K562 (cell line): ENCODE data around the gene PRUNE1. TPM values are rescaled to one million over a fixed set of nuclear protein-coding genes. Genes with fewer than 3 reads are reported as not detected.

Experiments
- CREB3L1 ChIP-seq: fragments of 450-650 bp; IDR thresholded peaks from 2 replicates; pipeline ENCODE4 v1.6.1; 2014; ENCODE audit warnings: low read depth, mild to moderate bottlenecking, moderate library complexity, borderline replicate concordance
- DEAF1 ChIP-seq: fragments of 450-650 bp; formaldehyde crosslinking; IDR thresholded peaks from 2 replicates; pipeline ENCODE4 v1.4.0; 2020; ENCODE audit warnings: mild to moderate bottlenecking, moderate library complexity
- E2F6 ChIP-seq, 2 experiments: IDR thresholded peaks; 2 replicates each; pipeline ENCODE4 v1.6.1; 2011; ENCODE audit warnings: borderline replicate concordance in 1 of 2, control low read depth in 1 of 2, low read depth in 1 of 2, low read length in 1 of 2, mild to moderate bottlenecking in 1 of 2, mixed read lengths in 1 of 2, moderate library complexity in 1 of 2; ENCODE audit not compliant: insufficient read depth in 1 of 2, insufficient read length in 1 of 2, poor library complexity in 1 of 2, severe bottlenecking in 1 of 2; ENCODE audit errors: extremely low read depth in 1 of 2
- HDAC1 ChIP-seq, 2 experiments: fragments of 450-650 bp; IDR thresholded peaks; 2 replicates each; pipeline ENCODE4 v1.6.1; 2016 to 2017; ENCODE audit warnings: inconsistent platforms in 1 of 2, mild to moderate bottlenecking in 1 of 2, moderate library complexity in 1 of 2
- MLLT1 ChIP-seq, 2 experiments: fragments of 450-650 bp; IDR thresholded peaks; 2 replicates each; pipeline ENCODE4 v1.6.1; 2016
- NFIC ChIP-seq: fragments of 450-650 bp; IDR thresholded peaks from 2 replicates; pipeline ENCODE4 v1.6.1; 2017; ENCODE audit warnings: mild to moderate bottlenecking, inconsistent platforms
- NR2C1 ChIP-seq, 2 experiments: fragments of 450-650 bp; IDR thresholded peaks; 2 replicates each; pipeline ENCODE4 v1.6.1; 2017; ENCODE audit warnings: mild to moderate bottlenecking in 2 of 2, antibody characterized with exemption in 1 of 2, inconsistent platforms in 1 of 2, missing compliant biosample characterization in 1 of 2, missing genetic modification characterization in 1 of 2
- PYGO2 ChIP-seq: fragments of 450-650 bp; IDR thresholded peaks from 2 replicates; pipeline ENCODE4 v1.6.1; 2016; ENCODE audit warnings: mild to moderate bottlenecking, missing genetic modification characterization, moderate library complexity, missing compliant biosample characterization
- RB1 ChIP-seq: fragments of 450-650 bp; IDR thresholded peaks from 2 replicates; pipeline ENCODE4 v1.6.1; 2017; ENCODE audit warnings: low read depth, mild to moderate bottlenecking
- SIN3B ChIP-seq: fragments of 450-650 bp; IDR thresholded peaks from 2 replicates; pipeline ENCODE4 v1.6.1; 2017; ENCODE audit warnings: low read depth, mild to moderate bottlenecking, moderate library complexity
- SRSF9 ChIP-seq: fragments of 200-400 bp; formaldehyde crosslinking; IDR thresholded peaks from 2 replicates; pipeline ENCODE4 v1.6.1; 2017; ENCODE audit warnings: low read depth, low read length, borderline replicate concordance
- ZFX ChIP-seq: sonication (generic); formaldehyde crosslinking; IDR thresholded peaks from 2 replicates; pipeline ENCODE4 v1.8.0; 2022; ENCODE audit warnings: mild to moderate bottlenecking, missing genetic modification reagents, moderate library complexity
- ZNF263 ChIP-seq: sonication (generic); formaldehyde crosslinking; IDR thresholded peaks from 2 replicates; pipeline ENCODE4 v1.8.0; 2022; ENCODE audit warnings: mild to moderate bottlenecking, missing genetic modification reagents, borderline replicate concordance
- ZNF282 ChIP-seq: sonication (generic); formaldehyde crosslinking; IDR thresholded peaks from 2 replicates; pipeline ENCODE4 v1.8.1; 2023; ENCODE audit warnings: missing genetic modification reagents
- ZNF449 ChIP-seq: fragments of 250-450 bp; sonication (Bioruptor Pico); IDR thresholded peaks from 2 replicates; pipeline ENCODE4 v1.8.0; 2022; ENCODE audit warnings: moderate library complexity, mild to moderate bottlenecking, inconsistent platforms
- ZNF655 ChIP-seq: fragments of 250-450 bp; sonication (Bioruptor Pico); IDR thresholded peaks from 2 replicates; pipeline ENCODE4 v1.5.0; 2021
- polyA plus RNA-seq, 8 experiments: library from polyadenylated mRNA; depleted of rRNA in 4 of 8; stranded (reverse) in 5 of 8; unstranded in 3 of 8; fragments of >200 nt; fragmentation: Nextera tagmentation in 2 of 8; fragmentation: Illumina TruSeq in 1 of 8; extraction: Ambion mirVana in 2 of 8; extraction: Trizol in 1 of 8; gene quantifications; 2 replicates each; pipeline versions ENCODE4 v1.2.1 to v1.2.3, GENCODE V29; 2011 to 2014; ENCODE audit warnings: inconsistent platforms in 1 of 8, missing spikeins in 1 of 8
- total RNA-seq, 7 experiments: library from RNA; depleted of rRNA in 6 of 7; stranded (reverse); fragments of >200 nt in 6 of 7; fragmentation: Illumina TruSeq in 2 of 7; extraction: Trizol in 2 of 7; gene quantifications; 2 replicates each; pipeline versions ENCODE4 v1.2.1 to v1.2.3, GENCODE V29; 2011 to 2021; ENCODE audit warnings: low replicate concordance in 1 of 7

The PRUNE1 gene
- total and polyA plus RNA-seq, 9 of the 15 experiments (the other 6 are each of a cell fraction or from before 2014, with no cell fraction given) = 16.7 to 48.3 (median 26.2) TPM

- TF ChIP-seq MLLT1 (IDR thresholded peaks at IDR 0.05) (peak in 1 of 2 experiments; percentile 59; a peak in 1 of 4 replicates), PYGO2 (tag) (no peak), DEAF1 (no peak), CREB3L1 (peak; percentile 64; the same call in 1 of the 2 replicates), HDAC1 (IDR thresholded peaks at IDR 0.05) (peak in 1 of 2 experiments; percentile 56; a peak in 1 of 4 replicates), E2F6 (IDR thresholded peaks at IDR 0.05; ENCODE audit: borderline replicate concordance in 1 of 2, extremely low read depth in 1 of 2, insufficient read depth in 1 of 2, insufficient read length in 1 of 2, low read depth in 1 of 2, low read length in 1 of 2, poor library complexity in 1 of 2, severe bottlenecking in 1 of 2) (peak in 1 of 2 experiments; percentile 34), ZNF449 (no peak), NFIC (peak; percentile 71), RB1 (peak; percentile 66), ZNF263 (CRISPR knock-in tag) (peak; percentile 57; the same call in 1 of the 2 replicates), NR2C1 (IDR thresholded peaks at IDR 0.05) (peak; percentile 89), NR2C1 (tag; IDR thresholded peaks at IDR 0.05) (peak; percentile 86; the same call in 1 of the 2 replicates), ZFX (peak; percentile 71), SIN3B (peak; percentile 52; the same call in 1 of the 2 replicates), ZNF655 (no peak), ZNF282 (CRISPR knock-in tag) (0 out of 2 replicates have a peak, but pooled peaks have one; percentile 67), SRSF9 (no peak)
Measured at GRCh38 chr1:151008244-151009205, at the start of gene PRUNE1 (continued).
